GM23338 (cell line): Measurements from ENCODE around the gene DGKH. TPM values are rescaled to one million over a fixed set of nuclear protein-coding genes. Genes with fewer than 3 reads are reported as not detected.

Experiments used
- ATAC-seq: fragments of 200-7000 bp; cut with Tn5 transposase; 3 replicates; pipeline ENCODE4 v1.9.1; 2020
- DNase-seq: peaks from one replicate; pipeline ENCODE4 v3.0.0-alpha.2; 2015; ENCODE audit warnings: low spot score
- H2AFZ ChIP-seq: fragments of 200-600 bp; sonication (generic); 2 replicates; pipeline ENCODE4 v1.8.0; 2016; ENCODE audit warnings: antibody characterized with exemption, mild to moderate bottlenecking, moderate library complexity
- H3F3A ChIP-seq: fragments of 200-600 bp; sonication (generic); replicated peaks from 2 replicates; pipeline ENCODE4 v1.8.0; 2017; ENCODE audit warnings: antibody characterized with exemption, mixed run types, low read depth
- H3K27ac ChIP-seq: fragments of 200-600 bp; sonication (generic); 2 replicates; pipeline ENCODE4 v1.6.1; 2016; ENCODE audit warnings: low read depth
- H3K27me3 ChIP-seq: fragments of 200-600 bp; sonication (generic); 2 replicates; pipeline ENCODE4 v1.8.0; 2016; ENCODE audit warnings: mild to moderate bottlenecking, mixed run types, moderate library complexity; ENCODE audit not compliant: insufficient read depth
- H3K36me3 ChIP-seq: fragments of 200-600 bp; sonication (generic); 2 replicates; pipeline ENCODE4 v1.8.0; 2016; ENCODE audit warnings: mild to moderate bottlenecking; ENCODE audit not compliant: insufficient read depth
- H3K4me1 ChIP-seq: fragments of 200-600 bp; sonication (generic); 2 replicates; pipeline ENCODE4 v1.8.0; 2016; ENCODE audit warnings: mild to moderate bottlenecking, moderate library complexity; ENCODE audit not compliant: insufficient read depth
- H3K4me2 ChIP-seq: fragments of 200-600 bp; sonication (generic); 2 replicates; pipeline ENCODE4 v1.7.1; 2017; ENCODE audit warnings: mixed run types
- H3K4me3 ChIP-seq: fragments of 200-600 bp; sonication (generic); 2 replicates; pipeline ENCODE4 v1.6.1; 2016; ENCODE audit warnings: mixed run types
- H3K79me2 ChIP-seq: fragments of 200-600 bp; sonication (generic); replicated peaks from 2 replicates; pipeline ENCODE4 v1.8.0; 2017; ENCODE audit warnings: mild to moderate bottlenecking; ENCODE audit not compliant: insufficient read depth
- H3K9me2 ChIP-seq: fragments of 200-600 bp; sonication (generic); 2 replicates; pipeline ENCODE4 v1.8.0; 2017; ENCODE audit not compliant: insufficient read depth
- H4K20me1 ChIP-seq: fragments of 200-600 bp; sonication (generic); replicated peaks from 2 replicates; pipeline ENCODE4 v1.8.0; 2017; ENCODE audit warnings: mild to moderate bottlenecking; ENCODE audit not compliant: insufficient read depth
- H3K27ac Mint-ChIP-seq: 2 replicates; pipeline ENCODE4 v1.8.0; 2020; ENCODE audit warnings: inconsistent platforms, mild to moderate bottlenecking, moderate library complexity, mixed read lengths
- H3K27me3 Mint-ChIP-seq: 3 replicates; pipeline ENCODE4 v1.8.0; 2022; ENCODE audit warnings: low read depth, mild to moderate bottlenecking, moderate library complexity, mixed read lengths, inconsistent platforms; ENCODE audit not compliant: insufficient read depth, poor library complexity
- H3K36me3 Mint-ChIP-seq: 3 replicates; pipeline ENCODE4 v1.8.0; 2021; ENCODE audit warnings: low read depth, mild to moderate bottlenecking, inconsistent platforms, moderate library complexity, mixed read lengths
- H3K4me1 Mint-ChIP-seq: 3 replicates; pipeline ENCODE4 v1.8.0; 2020; ENCODE audit warnings: mild to moderate bottlenecking, inconsistent platforms, mixed read lengths
- H3K4me3 Mint-ChIP-seq: 3 replicates; pipeline ENCODE4 v1.8.0; 2021; ENCODE audit warnings: moderate library complexity, mild to moderate bottlenecking, inconsistent platforms, mixed read lengths
- H3K9me3 Mint-ChIP-seq: 3 replicates; pipeline ENCODE4 v1.8.0; 2020; ENCODE audit warnings: moderate library complexity, mild to moderate bottlenecking, inconsistent platforms, mixed read lengths
- CREB1 ChIP-seq: fragments of 250-450 bp; sonication (Bioruptor Pico); IDR thresholded peaks from 2 replicates; pipeline ENCODE4 v1.5.0; 2020; ENCODE audit warnings: low read depth, mild to moderate bottlenecking, moderate library complexity
- EZH2 ChIP-seq: fragments of 200-600 bp; sonication (generic); IDR thresholded peaks from one replicate; pipeline ENCODE4 v1.8.0; 2017; ENCODE audit warnings: antibody characterized with exemption, mild to moderate bottlenecking, low read depth; ENCODE audit not compliant: unreplicated experiment
- EZH2phosphoT487 ChIP-seq: fragments of 200-600 bp; sonication (generic); IDR thresholded peaks from one replicate; pipeline ENCODE4 v1.8.1; 2018; ENCODE audit warnings: antibody characterized with exemption; ENCODE audit not compliant: unreplicated experiment
- NANOG ChIP-seq: IDR thresholded peaks from 2 replicates; pipeline ENCODE4 v1.6.1; 2016; ENCODE audit warnings: antibody characterized with exemption, borderline replicate concordance
- POLR2AphosphoS5 ChIP-seq: IDR thresholded peaks from 2 replicates; pipeline ENCODE4 v1.6.1; 2016; ENCODE audit warnings: antibody characterized with exemption, low read depth
- STAT1 ChIP-seq: IDR thresholded peaks from one replicate; pipeline ENCODE4 v1.6.1; 2016; ENCODE audit warnings: antibody characterized with exemption; ENCODE audit not compliant: unreplicated experiment
- ZNF114 ChIP-seq: fragments of 250-450 bp; sonication (Bioruptor Pico); IDR thresholded peaks from 2 replicates; pipeline ENCODE4 v1.5.0; 2020; ENCODE audit warnings: mild to moderate bottlenecking, moderate library complexity
- ZNF331 ChIP-seq: fragments of 250-450 bp; sonication (Bioruptor Pico); IDR thresholded peaks from 2 replicates; pipeline ENCODE4 v1.5.0; 2020; ENCODE audit warnings: low read depth, mild to moderate bottlenecking, moderate library complexity
- polyA plus RNA-seq: library from polyadenylated mRNA; unstranded; fragments of >200 nt; fragmentation: Nextera tagmentation; extraction: Ambion mirVana; gene quantifications from 2 replicates; pipeline ENCODE4 v1.2.1, GENCODE V29; 2016
- total RNA-seq: library from RNA; depleted of rRNA; stranded (reverse); fragments of >200 nt; shearing (Covaris generic); gene quantifications from 2 replicates; pipeline ENCODE4 v1.2.3, GENCODE V29; 2014
- TF ChIP-seq, protein P1 (sequence below): IDR thresholded peaks from 2 replicates; pipeline ENCODE4 v1.6.1; 2016; ENCODE audit warnings: antibody characterized with exemption
- TF ChIP-seq, protein P2 (sequence below): fragments of 250-450 bp; sonication (Bioruptor Pico); IDR thresholded peaks from 2 replicates; pipeline ENCODE4 v1.5.0; 2020; ENCODE audit warnings: mild to moderate bottlenecking, moderate library complexity
- TF ChIP-seq, protein P3 (sequence below): IDR thresholded peaks from one replicate; pipeline ENCODE4 v1.6.1; 2018; ENCODE audit warnings: antibody characterized with exemption; ENCODE audit not compliant: unreplicated experiment

DGKH gene
- total and polyA plus RNA-seq, 2 experiments from 2014 or later, result 2.1 to 7.5 TPM

DNA sequence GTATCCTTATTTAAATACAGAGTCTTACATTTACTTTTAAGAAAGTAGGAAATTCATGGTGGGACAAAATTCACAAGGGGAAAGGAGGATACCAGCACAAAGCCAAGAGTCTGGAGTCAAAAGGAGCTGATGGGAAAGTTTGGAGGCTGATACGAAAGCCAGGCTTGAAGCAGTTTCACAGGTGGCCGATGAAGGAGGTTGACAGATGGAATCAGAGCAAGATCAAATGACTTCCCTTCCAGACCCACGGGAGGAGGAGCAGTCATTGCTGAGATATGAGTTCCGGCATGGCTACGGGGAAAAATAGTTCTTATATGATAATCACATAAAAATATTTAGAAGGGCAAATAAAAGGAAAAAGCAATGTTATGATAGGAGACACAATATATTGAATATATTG is 65.0 kb downstream of the DGKH start (continued):
- TF ChIP-seq, protein P1, sequence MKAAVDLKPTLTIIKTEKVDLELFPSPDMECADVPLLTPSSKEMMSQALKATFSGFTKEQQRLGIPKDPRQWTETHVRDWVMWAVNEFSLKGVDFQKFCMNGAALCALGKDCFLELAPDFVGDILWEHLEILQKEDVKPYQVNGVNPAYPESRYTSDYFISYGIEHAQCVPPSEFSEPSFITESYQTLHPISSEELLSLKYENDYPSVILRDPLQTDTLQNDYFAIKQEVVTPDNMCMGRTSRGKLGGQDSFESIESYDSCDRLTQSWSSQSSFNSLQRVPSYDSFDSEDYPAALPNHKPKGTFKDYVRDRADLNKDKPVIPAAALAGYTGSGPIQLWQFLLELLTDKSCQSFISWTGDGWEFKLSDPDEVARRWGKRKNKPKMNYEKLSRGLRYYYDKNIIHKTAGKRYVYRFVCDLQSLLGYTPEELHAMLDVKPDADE, result no peak
- TF ChIP-seq NANOG, result no peak
- TF ChIP-seq, protein P2, sequence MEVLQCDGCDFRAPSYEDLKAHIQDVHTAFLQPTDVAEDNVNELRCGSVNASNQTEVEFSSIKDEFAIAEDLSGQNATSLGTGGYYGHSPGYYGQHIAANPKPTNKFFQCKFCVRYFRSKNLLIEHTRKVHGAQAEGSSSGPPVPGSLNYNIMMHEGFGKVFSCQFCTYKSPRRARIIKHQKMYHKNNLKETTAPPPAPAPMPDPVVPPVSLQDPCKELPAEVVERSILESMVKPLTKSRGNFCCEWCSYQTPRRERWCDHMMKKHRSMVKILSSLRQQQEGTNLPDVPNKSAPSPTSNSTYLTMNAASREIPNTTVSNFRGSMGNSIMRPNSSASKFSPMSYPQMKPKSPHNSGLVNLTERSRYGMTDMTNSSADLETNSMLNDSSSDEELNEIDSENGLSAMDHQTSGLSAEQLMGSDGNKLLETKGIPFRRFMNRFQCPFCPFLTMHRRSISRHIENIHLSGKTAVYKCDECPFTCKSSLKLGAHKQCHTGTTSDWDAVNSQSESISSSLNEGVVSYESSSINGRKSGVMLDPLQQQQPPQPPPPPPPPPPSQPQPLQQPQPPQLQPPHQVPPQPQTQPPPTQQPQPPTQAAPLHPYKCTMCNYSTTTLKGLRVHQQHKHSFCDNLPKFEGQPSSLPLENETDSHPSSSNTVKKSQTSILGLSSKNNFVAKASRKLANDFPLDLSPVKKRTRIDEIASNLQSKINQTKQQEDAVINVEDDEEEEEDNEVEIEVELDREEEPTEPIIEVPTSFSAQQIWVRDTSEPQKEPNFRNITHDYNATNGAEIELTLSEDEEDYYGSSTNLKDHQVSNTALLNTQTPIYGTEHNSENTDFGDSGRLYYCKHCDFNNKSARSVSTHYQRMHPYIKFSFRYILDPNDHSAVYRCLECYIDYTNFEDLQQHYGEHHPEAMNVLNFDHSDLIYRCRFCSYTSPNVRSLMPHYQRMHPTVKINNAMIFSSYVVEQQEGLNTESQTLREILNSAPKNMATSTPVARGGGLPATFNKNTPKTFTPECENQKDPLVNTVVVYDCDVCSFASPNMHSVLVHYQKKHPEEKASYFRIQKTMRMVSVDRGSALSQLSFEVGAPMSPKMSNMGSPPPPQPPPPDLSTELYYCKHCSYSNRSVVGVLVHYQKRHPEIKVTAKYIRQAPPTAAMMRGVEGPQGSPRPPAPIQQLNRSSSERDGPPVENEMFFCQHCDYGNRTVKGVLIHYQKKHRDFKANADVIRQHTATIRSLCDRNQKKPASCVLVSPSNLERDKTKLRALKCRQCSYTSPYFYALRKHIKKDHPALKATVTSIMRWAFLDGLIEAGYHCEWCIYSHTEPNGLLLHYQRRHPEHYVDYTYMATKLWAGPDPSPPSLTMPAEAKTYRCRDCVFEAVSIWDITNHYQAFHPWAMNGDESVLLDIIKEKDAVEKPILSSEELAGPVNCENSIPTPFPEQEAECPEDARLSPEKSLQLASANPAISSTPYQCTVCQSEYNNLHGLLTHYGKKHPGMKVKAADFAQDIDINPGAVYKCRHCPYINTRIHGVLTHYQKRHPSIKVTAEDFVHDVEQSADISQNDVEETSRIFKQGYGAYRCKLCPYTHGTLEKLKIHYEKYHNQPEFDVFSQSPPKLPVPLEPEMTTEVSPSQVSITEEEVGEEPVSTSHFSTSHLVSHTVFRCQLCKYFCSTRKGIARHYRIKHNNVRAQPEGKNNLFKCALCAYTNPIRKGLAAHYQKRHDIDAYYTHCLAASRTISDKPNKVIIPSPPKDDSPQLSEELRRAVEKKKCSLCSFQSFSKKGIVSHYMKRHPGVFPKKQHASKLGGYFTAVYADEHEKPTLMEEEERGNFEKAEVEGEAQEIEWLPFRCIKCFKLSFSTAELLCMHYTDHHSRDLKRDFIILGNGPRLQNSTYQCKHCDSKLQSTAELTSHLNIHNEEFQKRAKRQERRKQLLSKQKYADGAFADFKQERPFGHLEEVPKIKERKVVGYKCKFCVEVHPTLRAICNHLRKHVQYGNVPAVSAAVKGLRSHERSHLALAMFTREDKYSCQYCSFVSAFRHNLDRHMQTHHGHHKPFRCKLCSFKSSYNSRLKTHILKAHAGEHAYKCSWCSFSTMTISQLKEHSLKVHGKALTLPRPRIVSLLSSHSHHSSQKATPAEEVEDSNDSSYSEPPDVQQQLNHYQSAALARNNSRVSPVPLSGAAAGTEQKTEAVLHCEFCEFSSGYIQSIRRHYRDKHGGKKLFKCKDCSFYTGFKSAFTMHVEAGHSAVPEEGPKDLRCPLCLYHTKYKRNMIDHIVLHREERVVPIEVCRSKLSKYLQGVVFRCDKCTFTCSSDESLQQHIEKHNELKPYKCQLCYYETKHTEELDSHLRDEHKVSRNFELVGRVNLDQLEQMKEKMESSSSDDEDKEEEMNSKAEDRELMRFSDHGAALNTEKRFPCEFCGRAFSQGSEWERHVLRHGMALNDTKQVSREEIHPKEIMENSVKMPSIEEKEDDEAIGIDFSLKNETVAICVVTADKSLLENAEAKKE (CRISPR knock-in tag), result no peak
- no peak for TF ChIP-seq ZNF331
- TF ChIP-seq EZH2phosphoT487, result no peak
- TF ChIP-seq ZNF114 (CRISPR knock-in tag), result no peak

DNA sequence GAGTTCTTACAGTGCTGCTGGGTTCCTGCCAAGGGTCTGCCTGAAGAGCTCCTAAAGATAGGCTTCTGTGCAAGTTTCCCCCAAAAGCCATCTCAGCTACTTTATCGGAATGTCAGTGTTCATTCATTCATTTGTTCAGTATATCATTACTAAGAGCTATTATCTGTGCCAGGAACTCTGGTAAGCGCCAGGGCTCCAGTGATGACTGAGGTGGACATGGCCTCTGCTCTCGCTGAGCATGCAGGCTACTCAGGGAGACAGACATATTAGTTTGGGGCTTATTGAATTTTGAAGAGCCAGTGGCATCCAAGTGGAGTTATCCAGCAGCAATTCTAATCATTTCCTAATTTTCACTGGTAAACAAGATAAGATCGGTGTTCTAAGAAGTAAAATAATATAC is 65.8 kb downstream of the DGKH start:
- Mint-ChIP-seq H3K9me3 (no peaks in the 10 kb centered on the region), H3K27me3 (peaks cover 2% of the 10 kb centered on the region), H3K4me3 (no peak overlapping the region), H3K27ac (no peak overlapping the region), H3K36me3 (no peaks in the 10 kb centered on the region), H3K4me1 (peaks cover 15% of the 10 kb centered on the region)
- Histone ChIP-seq H3K79me2 (no peaks in the 10 kb centered on the region), H3K4me2 (no peak overlapping the region), H3F3A (no peaks in the 10 kb centered on the region), H3K4me1 (no peaks in the 10 kb centered on the region), H3K4me3 (no peak overlapping the region), H3K27me3 (no peaks in the 10 kb centered on the region), H4K20me1 (no peaks in the 10 kb centered on the region), H2AFZ (no peak overlapping the region), H3K9me2 (no peaks in the 10 kb centered on the region), H3K36me3 (no peaks in the 10 kb centered on the region), H3K27ac (no peak overlapping the region)
- TF ChIP-seq POLR2AphosphoS5 (no peak), STAT1 (no peak), EZH2phosphoT487 (no peak), EZH2 (no peak), CREB1 (no peak), ZNF114 (CRISPR knock-in tag) (no peak)
- TF ChIP-seq, protein P3, sequence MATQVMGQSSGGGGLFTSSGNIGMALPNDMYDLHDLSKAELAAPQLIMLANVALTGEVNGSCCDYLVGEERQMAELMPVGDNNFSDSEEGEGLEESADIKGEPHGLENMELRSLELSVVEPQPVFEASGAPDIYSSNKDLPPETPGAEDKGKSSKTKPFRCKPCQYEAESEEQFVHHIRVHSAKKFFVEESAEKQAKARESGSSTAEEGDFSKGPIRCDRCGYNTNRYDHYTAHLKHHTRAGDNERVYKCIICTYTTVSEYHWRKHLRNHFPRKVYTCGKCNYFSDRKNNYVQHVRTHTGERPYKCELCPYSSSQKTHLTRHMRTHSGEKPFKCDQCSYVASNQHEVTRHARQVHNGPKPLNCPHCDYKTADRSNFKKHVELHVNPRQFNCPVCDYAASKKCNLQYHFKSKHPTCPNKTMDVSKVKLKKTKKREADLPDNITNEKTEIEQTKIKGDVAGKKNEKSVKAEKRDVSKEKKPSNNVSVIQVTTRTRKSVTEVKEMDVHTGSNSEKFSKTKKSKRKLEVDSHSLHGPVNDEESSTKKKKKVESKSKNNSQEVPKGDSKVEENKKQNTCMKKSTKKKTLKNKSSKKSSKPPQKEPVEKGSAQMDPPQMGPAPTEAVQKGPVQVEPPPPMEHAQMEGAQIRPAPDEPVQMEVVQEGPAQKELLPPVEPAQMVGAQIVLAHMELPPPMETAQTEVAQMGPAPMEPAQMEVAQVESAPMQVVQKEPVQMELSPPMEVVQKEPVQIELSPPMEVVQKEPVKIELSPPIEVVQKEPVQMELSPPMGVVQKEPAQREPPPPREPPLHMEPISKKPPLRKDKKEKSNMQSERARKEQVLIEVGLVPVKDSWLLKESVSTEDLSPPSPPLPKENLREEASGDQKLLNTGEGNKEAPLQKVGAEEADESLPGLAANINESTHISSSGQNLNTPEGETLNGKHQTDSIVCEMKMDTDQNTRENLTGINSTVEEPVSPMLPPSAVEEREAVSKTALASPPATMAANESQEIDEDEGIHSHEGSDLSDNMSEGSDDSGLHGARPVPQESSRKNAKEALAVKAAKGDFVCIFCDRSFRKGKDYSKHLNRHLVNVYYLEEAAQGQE, result no peak
- no peak for DNase-seq
- no peak for ATAC-seq
